GM18861 (cell line): ENCODE measurements around the gene STBD1.
"Not testable (repeated sequence)": the region's sequence is repeated elsewhere in the genome, so short reads cannot be mapped to it uniquely, and the experiment has no call there.

ENCODE experiments used
- ATAC-seq: cut with Tn5 transposase; IDR thresholded peaks from one replicate; pipeline ENCODE4 v1.9.1; 2021; ENCODE audit not compliant: unreplicated experiment

STBD1 gene

GRCh38 chr4:76305971-76306881 lies at the start of gene STBD1:
Gene STBD1, plus strand, starts transcription at chr4:76306733. Its CDS starts 37 bp downstream, at chr4:76306770.
- no peak for ATAC-seq

GRCh38 chr4:76256968-76257367 lies 49.6 kb upstream of the STBD1 start:
- ATAC-seq, result no peak

GRCh38 chr4:76257824-76258223 lies 48.7 kb upstream of the STBD1 start:
- ATAC-seq, result no peak

- no peak for ATAC-seq
Observed at GRCh38 chr4:76260571-76260970, 46.0 kb upstream of the STBD1 start.

- no peak for ATAC-seq
Observed at GRCh38 chr4:76265631-76266218, 40.8 kb upstream of the STBD1 start.

GRCh38 chr4:76266627-76267026 lies 39.9 kb upstream of the STBD1 start:
- ATAC-seq, result no peak

- no peak for ATAC-seq
Observed at GRCh38 chr4:76267811-76268210, 38.7 kb upstream of the STBD1 start.

- no peak for ATAC-seq
Observed at GRCh38 chr4:76270244-76271175, 36.0 kb upstream of the STBD1 start.

- ATAC-seq, result no peak
Observed at GRCh38 chr4:76271248-76271647, 35.3 kb upstream of the STBD1 start.

- no peak for ATAC-seq
Observed at GRCh38 chr4:76272073-76272472, 34.5 kb upstream of the STBD1 start.

- no peak for ATAC-seq
Observed at GRCh38 chr4:76272582-76272981, 34.0 kb upstream of the STBD1 start.

- ATAC-seq, result no peak
Observed at GRCh38 chr4:76272999-76273398, 33.5 kb upstream of the STBD1 start.

GRCh38 chr4:76275486-76276124 lies 30.9 kb upstream of the STBD1 start:
- ATAC-seq, result no peak

GRCh38 chr4:76276813-76277212 lies 29.7 kb upstream of the STBD1 start:
- ATAC-seq, result no peak

- ATAC-seq, result no peak
Observed at GRCh38 chr4:76277667-76278066, 28.9 kb upstream of the STBD1 start.

- no peak for ATAC-seq
Observed at GRCh38 chr4:76278583-76278982, 27.9 kb upstream of the STBD1 start.

- no peak for ATAC-seq
Observed at GRCh38 chr4:76279462-76279861, 27.1 kb upstream of the STBD1 start.

GRCh38 chr4:76280488-76281441 lies 25.8 kb upstream of the STBD1 start:
- ATAC-seq, result no peak

GRCh38 chr4:76281594-76281993 lies 24.9 kb upstream of the STBD1 start:
- ATAC-seq, result not testable (repeated sequence)
